CD4-positive, alpha-beta T cell treated with Interleukin-21 for 1 hour (primary cell): ENCODE measurements around the gene SHISA5.
A peak's percentile ranks its signal among the peaks of the same experiment; 100 is the strongest.

Source experiments
- DNase-seq: peaks from one replicate; pipeline ENCODE4 v3.0.0-alpha.2; 2020

Gene SHISA5

DNA sequence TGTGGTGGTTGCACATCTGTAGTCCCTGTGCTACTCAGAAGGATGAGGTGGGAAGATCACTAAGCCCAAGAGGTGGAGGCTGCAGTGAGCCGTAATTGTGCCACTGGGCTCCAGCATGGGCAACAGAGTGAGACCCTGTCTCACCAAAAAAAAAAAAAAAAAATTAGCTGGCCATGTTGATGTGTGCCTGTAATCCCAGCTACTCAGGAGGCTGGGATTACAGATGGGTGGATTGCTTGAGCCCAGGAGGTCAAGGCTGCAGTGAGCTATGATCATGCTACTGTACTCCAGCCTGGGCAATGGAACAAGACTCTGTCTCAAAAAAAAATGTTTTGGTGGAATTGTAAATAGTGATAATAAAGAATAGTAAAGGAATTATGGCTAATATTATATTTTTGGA is 47.5 kb downstream of the SHISA5 start:
- no peak for DNase-seq

DNA sequence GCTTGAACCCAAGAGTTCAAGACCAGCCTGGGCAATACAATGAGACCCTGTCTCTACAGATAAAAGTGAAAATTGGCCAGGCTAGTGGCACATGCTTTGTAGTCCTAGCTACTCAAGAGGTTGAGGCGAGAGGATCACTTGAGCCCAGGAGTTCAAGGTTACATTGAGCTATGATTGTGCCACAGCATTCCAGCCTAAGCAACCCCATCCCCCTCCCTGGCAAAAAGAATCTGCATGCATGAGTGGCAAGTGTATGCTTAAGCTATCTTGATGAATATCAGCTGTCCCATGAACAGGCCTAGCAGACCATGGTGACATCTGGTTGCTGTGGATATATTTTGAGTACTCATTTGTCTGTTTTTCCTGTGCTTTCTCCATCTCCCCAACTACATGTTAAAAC is 52.7 kb downstream of the SHISA5 start:
- DNase-seq = no peak

GRCh38 chr3:48446425-48447193 is 57.4 kb downstream of the SHISA5 start, which contains the start of gene ATRIP:
TSS of gene ATRIP (plus strand) at chr3:48446737. CDS start at chr3:48446846, 109 bp downstream.
- peak; percentile 89 for DNase-seq

DNA sequence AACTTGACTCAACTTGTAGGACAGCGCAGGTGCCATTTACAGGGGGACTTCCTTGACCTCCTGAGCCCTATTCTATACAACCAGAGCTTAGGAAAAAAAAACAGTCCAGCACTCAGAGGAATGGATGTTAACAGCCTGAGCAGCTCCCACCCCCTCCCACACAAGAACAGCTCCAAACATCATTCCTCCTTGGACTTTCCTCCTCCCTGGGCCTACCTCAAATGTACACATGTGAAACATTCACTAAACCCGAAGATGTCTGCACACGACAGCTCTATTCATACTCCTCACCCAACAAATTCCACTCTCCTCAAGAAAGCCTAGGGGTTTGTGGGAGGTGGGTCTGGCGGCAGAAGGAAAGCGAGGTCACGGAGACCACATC is 57.9 kb downstream of the SHISA5 start:
- no peak for DNase-seq

GRCh38 chr3:48445277-48445882 is 58.6 kb downstream of the SHISA5 start:
- no peak for DNase-seq

- no peak for DNase-seq
Observed at GRCh38 chr3:48441940-48442339, 62.0 kb downstream of the SHISA5 start.

DNA sequence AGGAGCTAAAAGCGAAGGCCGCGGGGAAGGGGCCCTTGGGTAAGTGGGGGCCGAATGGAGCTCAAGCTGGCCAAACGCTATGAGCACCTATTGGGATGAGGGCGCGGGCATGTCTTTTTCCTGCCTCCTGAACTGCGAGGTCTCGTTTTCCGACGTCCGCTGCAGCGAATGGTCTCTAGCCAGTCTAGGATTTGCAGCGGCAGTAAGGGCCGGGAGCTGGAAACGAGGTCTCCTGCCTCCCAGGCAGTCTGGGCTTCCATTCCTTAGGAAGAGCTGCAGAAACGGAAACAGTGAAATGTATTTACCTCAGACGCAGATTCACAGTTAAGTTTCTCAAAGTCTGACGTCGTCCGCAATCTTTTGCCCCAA is 63.4 kb downstream of the SHISA5 start:
- DNase-seq = no peak

- peak; percentile 98 for DNase-seq
Observed at GRCh38 chr3:48439820-48440589, 64.0 kb downstream of the SHISA5 start, which contains the start of the genes CCDC51 and TMA7. TSS of gene CCDC51 (minus strand) at chr3:48440119. CDS start at chr3:48435128, 4,991 bp downstream. TSS of gene TMA7 (plus strand) at chr3:48440257. CDS start at chr3:48440297, 40 bp downstream.

GRCh38 chr3:48437812-48438211 is 66.2 kb downstream of the SHISA5 start:
- no peak for DNase-seq

DNA sequence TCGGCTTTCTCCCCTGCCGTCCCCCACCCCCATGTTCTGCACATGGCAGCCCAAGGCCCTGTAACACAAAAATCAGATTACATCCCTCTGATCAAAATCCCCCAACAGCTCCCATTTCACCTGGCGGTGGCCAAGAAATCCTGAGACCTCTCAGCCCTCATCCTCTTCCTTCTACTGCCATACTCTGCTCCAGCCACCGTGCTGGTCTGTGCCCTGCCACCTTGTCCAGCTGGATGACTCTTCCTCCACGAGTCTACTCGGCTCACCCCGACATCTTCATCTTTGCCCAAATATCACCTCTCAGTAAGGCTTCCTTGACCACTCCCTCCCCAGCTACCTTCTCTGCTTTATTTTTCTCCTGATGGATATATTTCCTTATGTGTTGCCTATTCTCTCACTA is 67.1 kb downstream of the SHISA5 start:
- DNase-seq = no peak

GRCh38 chr3:48436477-48436787 is 67.5 kb downstream of the SHISA5 start:
- no peak for DNase-seq

DNA sequence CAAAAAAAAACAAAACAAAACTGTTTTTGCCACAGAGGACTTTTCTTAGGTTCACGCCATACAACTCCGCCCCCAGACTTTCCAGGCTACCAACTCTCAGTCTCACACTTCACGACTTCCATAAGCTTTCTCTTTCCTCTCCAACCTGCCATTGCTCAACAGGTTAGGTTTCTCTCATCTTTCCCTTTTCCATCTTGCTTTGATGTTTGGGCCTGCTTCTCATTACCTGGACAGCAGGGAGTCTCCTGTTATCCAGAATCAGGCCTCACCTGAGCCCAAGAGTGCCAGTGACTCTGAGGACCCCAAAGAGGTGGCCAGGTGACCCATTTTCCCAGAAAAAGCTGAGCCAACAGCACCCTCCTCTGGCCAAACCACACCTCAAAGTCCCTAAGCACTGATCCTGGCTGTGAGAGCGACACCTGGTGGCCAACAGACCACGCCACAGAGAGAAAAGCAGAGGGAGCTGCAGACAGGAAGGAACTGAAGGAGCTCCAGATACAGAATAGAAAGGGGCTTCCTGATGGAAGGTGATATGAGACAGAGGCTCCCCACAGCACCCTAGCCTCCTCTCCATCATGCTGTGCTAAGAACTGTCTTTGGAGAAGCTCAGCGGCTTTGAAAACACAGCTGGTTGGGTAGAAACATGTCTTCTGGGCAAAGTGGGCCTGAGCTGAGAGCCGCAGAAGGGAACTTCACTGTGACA is 68.0 kb downstream of the SHISA5 start:
- peak; percentile 90 for DNase-seq

DNA sequence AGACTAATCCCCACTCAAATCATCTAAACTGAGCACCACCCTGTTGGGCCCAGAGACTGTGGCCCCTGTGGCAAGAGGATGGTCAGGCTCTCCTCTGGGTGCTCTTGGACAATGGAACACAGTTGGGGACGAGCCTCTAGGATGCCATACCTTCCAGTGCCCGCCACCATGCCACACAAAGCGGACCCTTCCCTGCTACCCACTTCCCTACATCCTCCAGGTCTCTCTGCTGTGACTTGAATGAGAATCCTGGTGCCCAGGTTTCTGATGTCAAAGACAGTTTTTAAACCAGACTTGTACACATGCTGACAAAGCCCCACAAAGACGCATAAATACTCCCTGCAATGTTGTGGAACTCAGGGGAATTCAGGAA is 68.8 kb downstream of the SHISA5 start:
- DNase-seq = no peak

- DNase-seq = peak; percentile 18
Observed at GRCh38 chr3:48434591-48435222, 69.3 kb downstream of the SHISA5 start.

DNA sequence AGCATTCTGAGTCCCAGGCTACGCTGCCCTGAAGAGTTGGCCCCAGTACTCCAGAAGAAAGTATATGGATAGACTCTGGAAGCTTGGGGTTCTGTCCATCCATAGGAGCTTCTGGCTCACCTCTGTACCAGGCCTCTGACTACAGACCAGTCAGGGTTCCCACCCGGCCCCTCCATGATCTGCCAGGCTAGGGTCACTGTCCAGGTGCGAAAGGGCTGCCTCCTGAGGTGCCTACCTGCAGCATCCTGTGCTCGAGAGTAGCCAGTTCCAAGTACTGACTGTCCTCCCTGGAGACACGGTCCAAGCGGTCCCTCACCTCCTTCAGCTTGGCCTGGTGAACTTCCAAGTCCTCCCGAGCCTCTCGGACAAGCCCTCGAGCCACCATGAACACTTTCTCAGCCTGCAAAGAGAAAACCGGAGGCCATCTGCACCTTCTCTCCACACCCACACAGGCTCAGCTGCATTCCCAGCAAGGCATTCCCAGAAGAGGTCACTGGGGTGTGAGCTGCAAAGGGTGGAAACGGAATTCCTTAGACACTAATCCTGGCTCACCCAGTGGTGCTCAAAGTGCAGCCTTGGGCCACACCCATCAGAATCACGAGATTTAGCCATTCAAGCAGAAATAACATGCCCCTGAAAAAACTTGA is 70.4 kb downstream of the SHISA5 start:
- no peak for DNase-seq

GRCh38 chr3:48432411-48433371 is 71.3 kb downstream of the SHISA5 start:
- DNase-seq = no peak

DNA sequence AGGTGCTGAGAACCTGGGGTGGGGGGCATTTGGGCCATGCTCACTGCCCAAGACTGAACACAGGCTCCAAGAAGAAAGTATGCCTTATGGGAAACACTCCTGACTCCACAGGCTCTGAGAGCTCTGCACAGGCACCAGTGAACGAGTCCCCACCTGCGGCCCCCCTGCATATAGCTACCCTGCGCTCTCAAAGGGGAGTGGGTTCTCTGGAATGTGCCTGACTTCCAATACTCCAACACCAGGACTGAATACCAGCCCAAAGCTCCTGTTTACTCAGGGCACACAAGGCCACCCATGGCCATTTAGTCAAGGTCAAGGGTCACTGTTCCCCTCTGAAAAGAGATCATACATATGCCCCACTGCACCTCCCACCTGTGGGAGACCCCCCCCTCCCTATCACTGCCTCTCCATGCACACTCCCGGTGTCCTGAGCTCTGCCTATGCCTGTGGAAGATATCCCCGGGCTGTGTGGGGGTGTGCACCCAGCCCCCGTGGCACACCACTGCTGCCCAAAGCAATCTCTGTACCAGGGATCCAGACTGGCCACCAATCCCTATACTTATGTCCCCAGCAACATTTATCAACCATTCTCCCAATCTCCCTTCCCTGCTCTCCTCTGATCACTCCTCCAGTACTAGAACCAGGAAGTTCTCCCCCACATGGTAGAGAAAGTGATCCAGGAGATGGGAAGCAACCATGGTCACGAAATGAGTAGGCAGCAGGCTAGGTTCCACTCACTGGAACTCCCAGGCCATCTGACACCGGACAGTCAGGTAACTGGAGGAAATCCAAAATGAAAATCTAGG is 72.5 kb downstream of the SHISA5 start:
- no peak for DNase-seq

DNA sequence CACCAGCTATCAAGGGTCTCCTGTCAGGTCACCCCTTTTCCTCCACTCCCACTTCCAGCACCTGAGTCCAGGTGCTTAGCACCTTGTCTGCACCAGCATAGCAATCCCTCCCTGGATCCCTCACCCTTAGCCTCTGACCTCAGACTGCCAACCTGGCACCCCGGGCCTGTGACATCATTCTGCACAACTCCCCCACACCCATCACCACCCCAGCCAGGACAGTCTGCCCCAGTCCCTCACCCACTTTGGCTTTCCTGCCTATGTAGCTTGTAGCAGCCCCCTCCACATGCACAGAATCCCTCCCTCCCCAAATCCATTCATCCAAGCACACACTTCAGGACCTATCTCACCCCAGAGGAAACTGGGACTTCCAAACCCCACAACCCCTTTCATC is 73.3 kb downstream of the SHISA5 start:
- DNase-seq = no peak

GRCh38 chr3:48429960-48430707 is 73.8 kb downstream of the SHISA5 start, which contains the start of gene PLXNB1:
TSS of gene PLXNB1 (minus strand) at chr3:48430086. CDS start at chr3:48424611, 5,475 bp downstream.
- DNase-seq = no peak
